Measurements from ENCODE around the gene ACTR3.
A peak's percentile ranks its signal among the peaks of the same experiment; 100 is the strongest.
"Not testable (repeated sequence)": the region's sequence is repeated elsewhere in the genome, so short reads cannot be mapped to it uniquely, and the experiment has no call there.

Gene ACTR3

DNA sequence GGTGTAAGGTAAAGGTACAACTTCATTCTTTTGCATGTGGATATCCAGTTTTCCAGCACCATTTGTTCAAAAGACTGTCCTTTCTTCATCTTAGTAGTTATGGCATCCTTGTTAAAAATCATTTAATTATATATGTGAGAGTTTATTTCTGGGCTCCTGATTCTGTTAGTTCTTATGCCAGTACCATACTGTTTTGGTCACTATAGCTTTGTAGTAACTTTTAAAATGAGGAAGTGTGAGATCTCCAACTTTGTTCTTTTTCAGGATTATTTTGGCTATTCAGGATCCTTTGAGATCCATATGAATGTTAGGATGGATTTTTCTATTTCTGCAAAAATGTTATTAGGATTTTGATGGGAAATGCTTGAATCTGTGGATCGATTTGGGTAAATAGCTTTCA is 16.8 kb downstream of the ACTR3 start:
- DNase-seq, result no peak

DNA sequence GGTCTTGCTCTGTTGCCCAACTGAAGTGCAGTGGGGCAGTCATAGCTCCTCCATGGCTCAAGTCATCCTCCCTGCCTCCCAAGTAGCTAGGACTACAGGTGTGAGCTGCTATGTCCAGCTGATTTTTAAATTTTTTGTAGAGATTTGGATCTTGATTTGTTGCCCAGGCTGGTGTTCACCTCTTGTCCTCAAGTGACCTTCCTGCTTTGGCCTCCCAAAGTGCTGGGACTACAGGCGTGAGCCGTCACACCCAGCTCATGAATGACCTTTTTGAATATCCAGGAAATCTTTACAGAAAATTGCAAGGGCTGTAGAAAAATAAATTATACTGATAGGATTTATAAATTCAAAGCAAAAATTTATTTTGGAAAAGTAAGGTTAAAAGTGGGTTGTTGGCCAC is 17.4 kb downstream of the ACTR3 start:
- DNase-seq, result no peak

DNA sequence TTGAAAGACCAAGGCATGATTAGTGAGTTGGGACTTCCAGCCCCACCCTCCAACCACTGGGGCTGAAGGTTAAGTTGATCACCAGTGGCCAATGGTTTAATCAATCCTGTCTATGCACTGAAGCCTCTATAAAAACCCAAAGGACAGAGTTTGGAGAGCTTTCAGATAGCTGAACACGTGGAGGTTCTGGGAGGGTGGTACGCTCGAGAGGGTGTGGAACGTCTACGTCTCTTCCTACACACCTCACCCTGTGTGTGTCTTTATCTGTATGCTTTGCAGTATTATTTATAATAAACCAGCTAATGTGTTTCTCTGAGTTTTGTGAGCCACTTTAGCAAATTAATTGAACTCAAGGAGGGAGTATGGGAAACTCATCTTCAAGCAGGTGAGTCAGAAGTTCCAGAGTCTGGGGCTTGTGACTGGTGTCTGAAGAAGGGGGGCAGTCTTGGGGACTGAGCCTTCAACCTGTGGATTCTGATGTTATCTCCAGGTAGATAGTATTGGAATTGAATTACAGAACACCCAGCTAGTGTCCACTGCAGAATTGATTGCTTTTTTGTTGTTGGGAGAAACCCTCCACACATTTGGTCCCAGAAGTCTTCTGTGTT is 20.3 kb downstream of the ACTR3 start:
- no peak for DNase-seq

DNA sequence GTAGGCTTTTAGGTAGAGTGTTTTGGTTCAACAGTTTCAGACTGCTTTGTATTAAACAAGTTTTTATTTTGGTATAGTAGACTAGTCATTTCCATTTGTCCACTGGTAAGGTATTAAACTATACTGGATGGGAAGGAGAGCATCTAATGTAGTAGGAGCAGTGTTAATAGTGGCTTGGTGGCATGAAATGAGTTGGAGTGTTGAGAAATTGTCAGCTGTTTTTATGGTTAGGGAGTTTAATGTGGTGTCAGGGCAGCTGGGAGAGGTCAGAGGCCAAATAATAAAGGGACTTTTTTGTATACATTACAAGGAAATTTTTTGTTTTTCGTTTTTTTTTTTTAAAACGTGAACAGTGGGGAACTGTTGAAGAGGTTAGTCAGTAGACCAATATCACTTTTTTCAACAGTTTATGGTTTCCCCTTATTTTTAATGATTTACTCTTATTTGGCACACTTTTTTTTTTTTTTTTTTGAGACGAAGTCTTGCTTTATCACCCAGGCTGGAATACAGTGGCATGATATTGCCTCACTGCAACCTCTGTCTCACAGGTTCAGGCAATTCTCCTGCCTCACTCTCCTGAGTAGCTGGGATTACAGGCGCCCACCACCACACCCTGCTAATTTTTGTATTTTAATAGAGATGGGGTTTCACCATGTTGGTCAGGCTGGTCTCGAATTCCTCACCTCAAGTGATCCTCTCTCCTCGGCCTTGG is 21.2 kb downstream of the ACTR3 start:
- DNase-seq, result no peak

DNA sequence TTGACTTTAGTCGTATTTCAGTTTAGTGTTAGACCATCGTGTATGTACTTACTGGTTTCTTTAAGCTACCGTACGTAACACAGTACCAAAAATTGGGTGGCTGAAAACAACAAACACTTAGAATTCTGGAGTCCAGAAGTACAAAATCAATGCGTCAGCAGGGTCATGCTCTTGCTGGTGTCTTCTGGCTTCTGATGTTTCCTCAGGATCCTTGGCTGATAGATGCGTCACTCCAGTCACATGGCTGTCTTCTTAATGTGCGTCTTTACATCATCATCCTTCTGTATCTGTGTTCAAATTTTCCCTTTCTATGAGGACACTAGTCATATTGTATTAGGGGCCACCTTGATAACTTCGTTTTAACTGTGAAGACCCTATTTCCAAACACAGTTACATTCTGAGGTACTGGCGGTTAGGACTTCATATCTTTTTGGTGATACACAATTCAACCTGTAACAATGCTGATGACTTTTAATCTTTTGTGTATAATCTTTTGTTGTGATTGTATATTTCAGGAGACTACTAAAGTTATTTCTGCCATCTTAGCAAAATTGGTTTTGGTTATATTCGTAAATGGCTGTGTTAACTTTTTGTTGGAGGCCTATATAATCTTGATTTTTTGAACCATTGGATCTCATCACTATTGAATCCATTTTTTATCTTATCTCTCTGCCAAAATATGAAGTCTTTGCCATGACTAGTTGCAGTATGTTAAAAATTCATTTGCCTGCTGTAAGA is 25.4 kb downstream of the ACTR3 start:
- DNase-seq, result no peak

DNA sequence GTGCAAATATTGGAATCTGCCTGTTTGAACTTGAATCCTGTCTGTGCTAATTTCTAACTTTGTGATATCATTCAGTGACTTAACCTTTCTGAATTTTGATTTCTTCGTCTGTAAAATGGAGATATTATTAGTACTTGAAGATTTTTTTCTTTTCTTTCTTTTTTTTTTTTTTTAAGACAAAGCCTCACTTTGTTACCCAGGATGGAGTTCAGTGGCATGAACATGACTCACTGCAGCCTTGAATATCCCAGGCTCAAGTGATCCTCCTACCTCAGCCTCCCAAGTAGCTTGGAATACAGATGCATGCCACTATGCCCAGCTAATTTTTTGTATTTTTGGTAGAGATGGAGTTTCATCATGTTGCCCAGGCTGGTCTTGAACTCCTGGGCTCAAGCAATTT is 28.3 kb downstream of the ACTR3 start:
- DNase-seq, result no peak

DNA sequence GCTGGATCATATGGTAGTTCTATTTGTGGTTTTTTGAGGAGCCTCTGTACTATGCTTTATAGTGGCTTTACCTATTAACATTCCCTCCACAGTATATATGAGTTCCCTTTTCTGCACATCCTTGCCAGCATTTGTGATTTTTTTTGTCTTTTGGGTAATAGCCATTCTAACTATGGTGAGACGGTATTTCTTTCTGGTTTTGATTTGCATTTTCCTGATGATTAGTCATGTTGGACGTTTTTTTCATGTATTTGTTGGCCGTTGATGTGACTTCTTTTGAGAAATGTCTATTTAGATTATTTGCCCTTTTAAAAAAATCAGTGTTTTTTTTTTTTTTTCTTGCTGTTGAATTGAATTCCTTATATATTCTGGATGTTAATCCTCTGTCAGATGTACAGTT is 31.1 kb downstream of the ACTR3 start:
- no peak for DNase-seq

DNA sequence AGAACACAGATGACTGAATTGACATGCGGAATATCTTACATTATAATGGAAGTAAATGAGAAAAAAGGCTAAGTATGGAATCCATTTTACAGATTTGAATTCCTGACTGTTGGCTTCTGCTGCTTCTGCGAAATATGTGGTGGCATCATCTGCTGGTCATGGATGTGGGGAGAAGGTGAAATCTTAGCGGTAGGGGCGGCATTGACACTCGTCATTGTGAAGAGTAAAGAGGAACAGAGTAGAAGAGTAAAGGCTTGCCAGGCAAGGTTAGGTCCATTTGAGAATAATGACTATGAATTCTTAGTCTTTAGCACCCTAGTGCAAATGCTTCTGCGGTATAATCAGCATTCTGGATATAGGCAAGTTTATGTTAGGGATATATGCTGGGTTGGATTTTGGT is 32.4 kb downstream of the ACTR3 start:
- no peak for DNase-seq

DNA sequence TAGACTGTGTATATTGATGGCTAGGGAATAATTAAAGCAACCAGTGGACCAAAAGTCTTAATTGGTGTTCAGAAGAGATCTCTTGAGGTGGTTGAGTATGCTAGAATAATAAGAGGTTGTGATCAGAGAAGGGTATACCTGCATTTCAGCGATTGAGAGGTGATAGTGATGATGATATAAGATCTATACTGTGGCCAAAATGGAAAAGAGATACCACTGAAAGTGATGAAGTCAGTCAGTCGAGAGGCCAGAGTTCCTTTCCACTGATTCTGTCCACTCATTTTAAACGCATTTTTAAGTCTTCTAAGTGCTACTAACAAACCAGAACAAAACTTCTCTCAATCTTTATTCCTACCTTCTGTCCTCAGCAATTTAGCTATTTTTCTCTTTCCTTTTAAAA is 32.9 kb downstream of the ACTR3 start:
- DNase-seq, result no peak

DNA sequence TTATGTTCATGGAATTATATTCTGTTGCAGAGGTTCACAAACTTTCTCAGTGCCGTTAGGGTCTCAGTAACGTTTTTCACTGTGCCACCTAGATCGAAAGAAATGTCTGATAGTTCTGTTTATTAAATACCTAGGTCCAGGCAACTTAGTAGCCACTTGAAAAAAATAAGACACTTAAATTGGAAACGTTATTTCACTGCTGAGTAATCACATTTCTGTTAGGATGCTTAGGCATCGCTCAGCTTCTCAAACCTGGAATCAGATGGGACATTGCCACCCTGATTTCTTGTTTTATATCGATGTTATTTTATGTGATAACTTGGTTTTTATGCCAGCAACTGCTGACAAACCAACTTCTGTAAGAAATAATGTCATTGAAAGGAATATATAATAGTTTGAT is 36.0 kb downstream of the ACTR3 start:
- DNase-seq, result no peak

DNA sequence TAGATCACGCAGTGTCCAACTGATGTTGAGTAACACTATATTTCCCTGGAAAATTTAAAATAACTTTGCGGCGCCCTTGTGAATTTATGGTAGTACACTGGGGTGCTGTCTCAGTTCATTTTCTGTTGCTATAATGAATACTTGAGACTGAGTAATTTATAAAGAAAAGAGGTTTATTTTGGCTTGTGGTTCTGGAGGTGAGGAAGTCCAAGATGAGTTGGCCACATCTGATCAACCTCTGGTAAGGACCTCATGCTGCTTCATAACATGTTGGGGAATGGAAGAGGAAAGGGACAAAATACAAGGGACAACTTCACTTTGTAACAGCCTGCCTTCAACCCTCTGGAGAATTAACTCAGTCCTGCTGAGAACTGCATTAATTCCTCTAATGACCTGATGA is 36.4 kb downstream of the ACTR3 start:
- DNase-seq, result no peak

DNA sequence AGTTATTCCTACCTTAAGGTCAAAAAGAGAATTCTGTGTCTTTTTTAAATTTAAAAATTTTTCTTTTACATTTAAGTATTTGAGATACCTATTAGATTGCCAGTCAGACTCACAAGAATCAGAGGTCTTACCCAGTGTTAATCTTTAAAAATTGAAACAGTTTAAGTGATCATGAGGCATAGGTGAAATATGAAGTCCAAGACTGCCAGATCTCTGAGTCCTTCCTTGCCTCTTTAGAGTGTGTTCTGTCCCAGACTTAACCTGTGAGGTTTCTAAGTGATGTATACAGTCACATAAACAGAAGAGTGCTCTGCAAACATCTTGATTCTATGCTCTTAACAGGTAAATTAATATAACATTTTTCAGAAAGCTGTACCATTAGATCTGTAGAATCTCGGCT is 40.6 kb downstream of the ACTR3 start:
- no peak for DNase-seq

DNA sequence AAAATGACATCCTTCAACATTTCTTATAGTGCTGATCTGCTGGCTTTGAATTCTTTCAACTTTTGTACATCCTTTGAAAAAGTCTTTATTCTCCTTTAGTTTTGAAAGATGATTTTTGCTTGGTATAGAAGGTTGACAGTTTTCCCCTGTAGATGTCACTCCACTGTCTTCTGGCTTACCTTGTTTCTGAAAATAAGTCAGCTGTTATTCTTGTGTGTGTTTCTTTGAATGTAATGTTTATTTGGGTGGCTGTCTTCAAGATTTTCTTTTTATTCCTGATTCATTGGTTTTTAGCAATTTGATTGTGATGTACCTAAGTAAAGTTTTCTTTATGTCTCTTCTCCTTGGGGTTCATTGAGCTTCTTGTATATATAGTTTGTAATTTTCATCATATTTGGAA is 47.6 kb downstream of the ACTR3 start:
- DNase-seq, result no peak

DNA sequence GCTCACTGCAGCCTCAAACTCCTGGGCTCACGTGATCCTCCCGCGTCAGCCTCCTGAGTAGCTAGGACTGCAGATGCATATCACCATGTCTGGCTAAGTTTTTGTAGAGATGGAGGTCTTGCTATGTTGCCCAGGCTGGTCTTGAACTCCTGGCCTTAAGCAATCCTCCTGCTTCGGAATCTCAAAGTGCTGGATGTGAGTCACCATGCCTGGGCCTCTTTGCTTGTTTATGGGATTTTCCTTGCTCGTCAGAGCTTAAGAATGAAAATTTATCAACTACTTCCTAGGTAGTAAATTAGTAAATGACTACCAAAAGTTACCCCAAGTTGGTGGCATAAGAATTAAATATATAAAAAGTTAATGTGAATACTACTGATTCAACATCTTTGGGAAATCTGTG is 51.0 kb downstream of the ACTR3 start:
- DNase-seq, result no peak

DNA sequence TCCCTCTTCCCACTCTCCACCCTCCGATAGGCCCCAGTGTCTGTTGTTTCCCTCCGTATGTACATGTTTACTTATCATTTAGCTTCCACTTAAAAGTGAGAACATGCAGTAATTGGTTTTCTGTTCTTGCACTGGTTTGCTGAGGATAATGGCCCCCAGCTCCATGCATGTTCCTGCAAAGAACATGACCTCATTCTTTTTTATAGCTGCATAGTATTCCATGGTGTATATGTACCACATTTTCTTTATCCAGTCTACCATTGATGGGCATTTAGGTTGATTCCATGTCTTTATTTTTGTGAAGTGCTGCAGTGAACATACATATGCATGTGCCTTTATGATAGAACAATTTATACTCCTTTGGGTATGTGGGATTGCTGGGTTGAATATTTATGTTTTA is 55.9 kb downstream of the ACTR3 start:
- not testable (repeated sequence) for DNase-seq

DNA sequence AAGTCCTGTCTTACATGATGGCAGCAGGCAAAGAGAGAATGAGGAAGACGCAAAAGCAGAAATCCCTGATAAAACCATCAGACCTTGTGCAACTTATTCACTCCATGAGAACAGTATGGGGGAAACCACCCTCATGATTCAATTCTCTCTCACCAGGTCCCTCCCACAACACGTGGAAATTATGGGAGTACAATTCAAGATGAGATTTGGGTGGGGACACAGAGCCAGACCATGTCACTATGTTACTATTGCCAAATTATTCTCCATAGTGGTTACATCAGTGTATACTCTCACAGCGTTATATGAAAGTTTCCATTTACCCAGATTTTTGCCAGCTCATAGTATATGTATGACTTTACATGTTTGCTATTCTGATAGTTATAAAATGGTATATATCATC is 61.0 kb downstream of the ACTR3 start:
- not testable (repeated sequence) for DNase-seq

DNA sequence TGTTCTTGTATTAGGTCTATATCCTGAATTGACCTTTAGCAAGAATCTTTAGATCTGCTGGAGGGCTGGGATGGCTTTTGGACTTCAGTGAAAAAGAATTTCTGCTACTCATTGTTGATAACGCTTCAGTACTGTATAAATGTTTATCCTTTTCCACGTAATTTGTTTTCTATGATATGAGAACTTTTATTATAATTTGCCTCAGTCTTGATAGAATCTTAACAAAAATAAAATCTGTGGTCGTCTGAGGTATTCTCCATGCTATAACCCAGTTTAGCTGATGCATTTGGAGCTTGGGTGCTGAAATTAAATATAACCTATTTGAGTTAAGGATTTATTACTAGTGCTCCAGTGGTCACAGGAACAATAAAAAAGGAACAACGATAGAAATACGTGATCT is 71.1 kb downstream of the ACTR3 start:
- DNase-seq, result no peak

DNA sequence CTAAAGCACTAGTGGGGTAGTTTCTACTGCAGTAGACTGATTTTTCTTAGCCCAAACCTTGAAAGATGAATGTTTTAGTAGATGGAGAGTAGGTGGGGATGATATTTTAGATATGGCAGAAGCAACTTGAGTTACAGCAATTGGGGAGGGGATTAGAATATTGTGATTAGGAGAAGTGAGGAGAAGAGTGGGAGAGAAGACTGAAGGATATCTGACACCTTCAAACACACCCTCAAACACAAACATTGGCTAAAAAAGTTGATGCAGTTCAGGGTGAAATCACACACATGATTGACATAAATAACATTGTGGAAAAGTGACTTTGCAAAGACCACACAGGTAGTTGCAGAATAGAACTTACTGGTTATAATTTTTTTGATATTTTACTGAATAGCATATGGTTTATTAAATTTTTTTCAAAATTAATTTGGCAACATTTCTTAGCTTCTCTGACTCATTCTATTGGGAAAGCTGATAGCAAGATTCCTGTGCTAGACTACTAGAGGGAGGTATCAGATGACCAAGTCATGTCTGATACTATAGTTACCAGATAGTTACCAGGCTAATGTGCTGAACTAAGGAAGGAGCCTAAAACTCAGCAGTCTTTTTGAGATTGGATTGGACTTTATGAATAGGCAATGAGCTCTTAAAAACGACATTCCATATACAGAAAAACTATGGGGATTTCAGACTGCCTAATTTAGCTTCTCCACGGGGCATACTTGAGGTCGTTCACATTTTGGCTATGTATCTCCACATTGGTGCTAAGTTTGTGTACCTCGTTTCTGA is 73.0 kb downstream of the ACTR3 start:
- DNase-seq, result no peak

DNA sequence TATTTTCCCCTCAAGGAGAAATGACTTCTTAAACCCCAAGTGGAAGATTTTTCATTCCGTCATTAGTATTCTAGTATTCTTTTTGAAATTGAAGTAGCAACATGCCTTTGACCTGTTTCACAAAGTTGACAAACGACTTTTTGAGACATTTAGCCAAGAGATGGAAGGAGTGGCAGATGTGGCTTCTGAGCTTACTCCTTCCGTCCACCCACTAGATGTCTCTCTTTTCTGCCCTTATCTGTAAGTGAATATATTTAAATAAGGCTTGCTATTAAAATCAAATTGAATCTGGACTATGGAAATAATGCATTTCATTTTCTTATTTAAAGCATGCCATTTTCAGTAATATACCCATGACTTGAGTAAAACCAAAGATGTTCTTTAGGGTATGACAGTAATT is 74.1 kb downstream of the ACTR3 start:
- DNase-seq, result no peak

DNA sequence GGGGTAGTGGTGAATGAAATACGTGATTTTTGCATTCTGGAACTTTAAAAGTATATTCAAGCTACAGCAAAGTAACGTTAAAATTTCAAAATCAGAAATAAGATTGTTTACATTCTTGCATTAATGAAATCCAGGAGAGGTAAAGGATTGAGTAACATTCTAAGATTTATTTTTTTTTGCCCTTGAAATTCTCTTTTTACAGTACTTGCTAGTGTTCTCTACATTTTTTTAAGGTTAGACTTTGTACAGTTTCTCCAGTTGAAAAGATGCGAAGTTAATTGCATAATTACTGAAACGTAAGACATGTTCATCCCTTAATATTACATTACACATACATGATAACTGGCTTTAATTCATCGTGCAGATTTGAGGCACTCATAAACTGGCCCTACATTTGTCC is 74.5 kb downstream of the ACTR3 start:
- DNase-seq, result no peak

DNA sequence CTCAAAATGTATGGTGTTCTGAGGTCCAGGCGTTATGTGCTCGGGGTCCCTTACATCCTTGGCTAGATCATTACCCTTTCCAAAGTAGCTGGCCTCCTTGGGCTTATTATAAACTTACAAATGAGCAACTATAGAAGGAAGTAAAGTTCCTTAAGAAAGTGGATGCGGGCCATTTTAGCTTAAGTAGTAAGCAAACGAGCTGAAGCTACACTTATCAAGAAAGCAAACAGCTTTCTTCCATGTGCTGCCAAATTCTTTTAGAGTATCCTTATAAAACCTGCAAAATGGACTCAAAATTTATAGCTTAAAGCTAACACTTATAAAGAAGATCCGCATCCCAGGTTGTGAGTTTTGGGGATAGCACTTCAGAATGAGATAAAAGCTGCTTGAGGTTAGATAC is 75.3 kb downstream of the ACTR3 start:
- DNase-seq, result no peak

DNA sequence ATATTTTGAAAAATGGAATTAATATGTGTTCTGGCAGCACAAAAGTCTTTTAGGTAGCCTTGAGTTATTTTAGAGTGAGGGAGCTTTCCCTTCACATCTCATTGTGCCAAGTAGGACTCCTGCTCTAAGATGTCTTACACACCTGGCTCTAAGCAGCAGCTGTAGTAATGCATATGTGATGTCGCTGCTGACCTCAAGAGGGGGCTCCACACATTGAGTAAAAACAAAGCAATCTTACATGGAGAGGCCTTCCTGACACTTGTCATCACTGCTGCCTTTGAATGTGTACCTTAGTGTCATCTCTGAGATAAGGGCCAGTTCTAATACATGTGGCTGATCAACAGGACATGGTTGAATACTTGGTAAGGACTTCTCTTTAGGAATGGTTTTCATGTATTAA is 75.8 kb downstream of the ACTR3 start:
- DNase-seq, result peak; percentile 14

DNA sequence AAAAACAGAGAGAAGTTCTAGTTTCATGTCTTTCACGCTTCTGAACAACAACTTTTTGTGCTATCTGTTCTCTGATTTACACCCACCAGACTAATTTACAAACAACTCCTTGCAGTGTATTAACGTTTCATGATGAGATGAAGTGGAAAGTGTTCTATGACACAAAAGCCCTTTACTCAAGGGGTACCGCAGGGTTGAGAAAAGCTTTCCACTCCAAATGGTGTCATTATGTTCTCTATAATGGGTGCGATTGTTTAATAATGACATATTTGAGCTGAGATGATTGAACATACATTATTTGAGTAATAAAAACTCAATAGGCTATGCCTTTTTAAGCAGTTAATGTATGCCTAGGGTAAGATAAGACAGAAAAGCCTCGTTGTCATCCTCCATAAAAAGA is 76.3 kb downstream of the ACTR3 start:
- DNase-seq, result no peak

DNA sequence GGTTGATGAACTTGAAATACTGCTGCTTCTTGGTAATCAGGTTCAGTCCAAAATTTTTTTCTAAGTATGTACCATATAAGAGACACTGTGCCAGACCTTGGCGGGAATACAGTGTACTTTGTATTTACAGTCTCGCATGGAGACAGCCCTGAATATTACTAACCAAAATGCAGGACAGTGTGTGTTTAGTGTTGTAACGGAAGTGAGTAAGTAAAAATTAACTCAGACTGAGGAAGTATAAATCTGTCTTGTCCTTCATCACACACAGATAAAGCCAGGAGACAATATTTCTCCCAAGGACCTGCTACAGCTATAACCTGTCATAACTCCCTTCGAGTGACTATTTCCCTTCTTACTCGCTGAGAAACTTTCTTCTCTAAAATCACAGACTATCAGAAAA is 76.9 kb downstream of the ACTR3 start:
- no peak for DNase-seq
